IPS-18a (cell line): Measurements from ENCODE around the gene PCYT1B.

Experiments
- H3K27ac ChIP-seq: one replicate; pipeline ENCODE4 v1.5.1; 2013; ENCODE audit warnings: low read length
- H3K27me3 ChIP-seq: one replicate; pipeline ENCODE4 v1.6.1; 2013; ENCODE audit warnings: mild to moderate bottlenecking, low read length; ENCODE audit not compliant: control insufficient read depth, insufficient read depth
- H3K36me3 ChIP-seq: one replicate; pipeline ENCODE4 v1.6.1; 2013; ENCODE audit warnings: low read depth, low read length; ENCODE audit not compliant: control insufficient read depth
- H3K4me1 ChIP-seq: one replicate; pipeline ENCODE4 v1.6.1; 2013; ENCODE audit warnings: low read depth, low read length; ENCODE audit not compliant: control insufficient read depth
- H3K4me3 ChIP-seq: one replicate; pipeline ENCODE4 v1.5.1; 2013; ENCODE audit warnings: low read length
- H3K9ac ChIP-seq: one replicate; pipeline ENCODE4 v1.6.1; 2013; ENCODE audit warnings: mild to moderate bottlenecking, low read length, moderate library complexity
- H3K9me3 ChIP-seq: one replicate; pipeline ENCODE4 v1.6.1; 2013; ENCODE audit warnings: low read depth, low read length; ENCODE audit not compliant: control insufficient read depth

Gene PCYT1B

GRCh38 chrX:24520472-24520871, 126.7 kb downstream of the PCYT1B start:
- H3K36me3 ChIP-seq = no peaks in the 10 kb centered on the region
- H3K27ac ChIP-seq = no peak overlapping the region
- no peaks in the 10 kb centered on the region for H3K27me3 ChIP-seq
- no peaks in the 10 kb centered on the region for H3K9me3 ChIP-seq
- H3K9ac ChIP-seq = no peak overlapping the region
- H3K4me1 ChIP-seq = no peaks in the 10 kb centered on the region
- H3K4me3 ChIP-seq = no peak overlapping the region

GRCh38 chrX:24515447-24515846, 131.7 kb downstream of the PCYT1B start:
- Histone ChIP-seq H3K36me3 (no peaks in the 10 kb centered on the region), H3K4me1 (peaks cover 3% of the 10 kb centered on the region), H3K4me3 (no peak overlapping the region)

GRCh38 chrX:24513416-24513815, 133.7 kb downstream of the PCYT1B start:
- H3K4me3 ChIP-seq = no peak overlapping the region
- no peak overlapping the region for H3K27ac ChIP-seq
- H3K9ac ChIP-seq = no peak overlapping the region
- H3K4me1 ChIP-seq = peaks cover 3% of the 10 kb centered on the region
- no peaks in the 10 kb centered on the region for H3K27me3 ChIP-seq
- H3K36me3 ChIP-seq = peaks cover 4% of the 10 kb centered on the region
- H3K9me3 ChIP-seq = no peaks in the 10 kb centered on the region

More at GRCh38 chrX:24515447-24515846, 131.7 kb downstream of the PCYT1B start:
- Histone ChIP-seq H3K9me3 (no peaks in the 10 kb centered on the region), H3K27me3 (no peaks in the 10 kb centered on the region), H3K27ac (no peak overlapping the region), H3K9ac (no peak overlapping the region)

GRCh38 chrX:24508375-24508774, 138.8 kb downstream of the PCYT1B start:
- Histone ChIP-seq H3K4me1 (no peaks in the 10 kb centered on the region), H3K9me3 (no peaks in the 10 kb centered on the region), H3K4me3 (no peak overlapping the region), H3K9ac (no peak overlapping the region), H3K27me3 (no peaks in the 10 kb centered on the region), H3K27ac (no peak overlapping the region), H3K36me3 (peaks cover 6% of the 10 kb centered on the region)
